Panc1 (cell line): ENCODE results near the gene C11orf24. TPM values are rescaled to one million over a fixed set of nuclear protein-coding genes. Genes with fewer than 3 reads are reported as not detected.
"Not testable (repeated sequence)": the region's sequence is repeated elsewhere in the genome, so short reads cannot be mapped to it uniquely, and the experiment has no call there.

Source experiments
- ATAC-seq: fragments of 200-7000 bp; cut with Tn5 transposase; 2 replicates; pipeline ENCODE4 v1.9.1; 2020; ENCODE audit warnings: mild to moderate bottlenecking, moderate library complexity
- BruUV-seq: library from RNA; stranded (reverse); fragments of 400-500 nt; replicated peaks from 2 replicates; lab custom pipeline; 2021; lab: Mats Ljungman, UMichigan
- CTCF ChIA-PET: fragments of 300-600 bp; sonication (Branson Sonifier 250); formaldehyde crosslinking; loops from one replicate; lab custom pipeline; 2022; ENCODE audit warnings: antibody characterized with exemption; lab: Charles Lee
- POLR2A ChIA-PET: fragments of 300-600 bp; sonication (Branson Sonifier 250); formaldehyde crosslinking; loops from one replicate; lab custom pipeline; 2022; ENCODE audit warnings: antibody characterized with exemption; lab: Charles Lee
- DNase-seq: peaks from one replicate; pipeline ENCODE4 v3.0.0-alpha.2; 2010; ENCODE audit warnings: low read depth, low spot score
- H3K27ac ChIP-seq: 2 replicates; pipeline ENCODE4 v1.5.1; 2011; ENCODE audit warnings: mild to moderate bottlenecking, low read length, inconsistent platforms
- H3K27me3 ChIP-seq: fragments of 200-500 bp; sonication (Bioruptor generic); 2 replicates; pipeline ENCODE4 v1.6.0; 2014; ENCODE audit warnings: low read length, inconsistent platforms; ENCODE audit not compliant: control insufficient read depth, insufficient read depth
- H3K36me3 ChIP-seq: fragments of 200-500 bp; sonication (Bioruptor generic); 2 replicates; pipeline ENCODE4 v1.5.1; 2014; ENCODE audit warnings: inconsistent platforms, mild to moderate bottlenecking, low read length, moderate library complexity; ENCODE audit not compliant: control insufficient read depth, insufficient read depth
- H3K4me1 ChIP-seq: 2 replicates; pipeline ENCODE4 v1.5.1; 2011; ENCODE audit warnings: inconsistent platforms, mild to moderate bottlenecking, low read length, moderate library complexity; ENCODE audit not compliant: control insufficient read depth, insufficient read depth
- H3K4me3 ChIP-seq, 2 experiments: 2 replicates each; pipeline ENCODE4 v1.5.1; 2011 to 2012; ENCODE audit warnings: low read depth in 2 of 2, low read length in 2 of 2, mild to moderate bottlenecking in 2 of 2, inconsistent platforms in 1 of 2, moderate library complexity in 1 of 2
- H3K9me3 ChIP-seq: fragments of 200-500 bp; sonication (Bioruptor generic); 2 replicates; pipeline ENCODE4 v1.5.1; 2014; ENCODE audit warnings: low read depth, mild to moderate bottlenecking, inconsistent platforms, low read length, moderate library complexity; ENCODE audit not compliant: control insufficient read depth, insufficient read depth
- POLR2AphosphoS5 ChIP-seq: IDR thresholded peaks from 2 replicates; pipeline ENCODE4 v1.6.1; 2012; ENCODE audit warnings: mild to moderate bottlenecking, low read depth, low read length, moderate library complexity
- REST ChIP-seq, 2 experiments: IDR thresholded peaks; 2 replicates each; pipeline ENCODE4 v1.6.1; 2011 to 2012; ENCODE audit warnings: low read depth in 2 of 2, control low read depth in 1 of 2, low read length in 1 of 2, mild to moderate bottlenecking in 1 of 2, moderate library complexity in 1 of 2; ENCODE audit not compliant: insufficient read depth in 1 of 2
- SIN3A ChIP-seq: IDR thresholded peaks from 2 replicates; pipeline ENCODE4 v1.6.1; 2012; ENCODE audit warnings: low read depth, mild to moderate bottlenecking, low read length, moderate library complexity, borderline replicate concordance; ENCODE audit not compliant: insufficient read depth
- TCF7L2 ChIP-seq: IDR thresholded peaks from 2 replicates; pipeline ENCODE4 v1.6.1; 2011; ENCODE audit warnings: mild to moderate bottlenecking, low read depth, low read length, inconsistent platforms
- in situ Hi-C: cut with HindIII; loops from 2 replicates; pipeline ENCODE4 v1.10.0; 2016; ENCODE audit warnings: low sequenced_read_pairs, low pct_unique_long_range_greater_than_20kb
- intact Hi-C: fragments of 100-400 bp; cut with micrococcal nuclease; formaldehyde crosslinking; loops from one replicate; pipeline ENCODE4 v1.10.0; 2022; ENCODE audit not compliant: unreplicated experiment
- total RNA-seq: library from RNA; stranded (reverse); gene quantifications from one replicate; pipeline ENCODE4 v1.2.1, GENCODE V29; 2021; ENCODE audit not compliant: unreplicated experiment
- TF ChIP-seq, protein P1 (sequence below): fragments of 450-650 bp; IDR thresholded peaks from 2 replicates; pipeline ENCODE4 v1.5.1; 2017; ENCODE audit warnings: mild to moderate bottlenecking

The C11orf24 gene
- total RNA-seq, 1 experiment from 2014 or later = 53.1 TPM

- Histone ChIP-seq H3K9me3 (no peaks in the 10 kb centered on the region), H3K4me1 (peaks cover 13% of the 10 kb centered on the region), H3K36me3 (no peaks in the 10 kb centered on the region), H3K27ac (no peak overlapping the region), H3K27me3 (no peaks in the 10 kb centered on the region), H3K4me3 (no peak overlapping the region)
- BruUV-seq = no TSS peak
- ChIA-PET CTCF (no interaction called here), POLR2A (no interaction called here)
- DNase-seq (no peak), ATAC-seq (no peak)
- in situ Hi-C loops (no loop called here), intact Hi-C loops (loop anchor here (10.0 kb wide), 1 partner anchor 190 kb away; no protein-coding TSS in a partner anchor)
- TF ChIP-seq, protein P1, sequence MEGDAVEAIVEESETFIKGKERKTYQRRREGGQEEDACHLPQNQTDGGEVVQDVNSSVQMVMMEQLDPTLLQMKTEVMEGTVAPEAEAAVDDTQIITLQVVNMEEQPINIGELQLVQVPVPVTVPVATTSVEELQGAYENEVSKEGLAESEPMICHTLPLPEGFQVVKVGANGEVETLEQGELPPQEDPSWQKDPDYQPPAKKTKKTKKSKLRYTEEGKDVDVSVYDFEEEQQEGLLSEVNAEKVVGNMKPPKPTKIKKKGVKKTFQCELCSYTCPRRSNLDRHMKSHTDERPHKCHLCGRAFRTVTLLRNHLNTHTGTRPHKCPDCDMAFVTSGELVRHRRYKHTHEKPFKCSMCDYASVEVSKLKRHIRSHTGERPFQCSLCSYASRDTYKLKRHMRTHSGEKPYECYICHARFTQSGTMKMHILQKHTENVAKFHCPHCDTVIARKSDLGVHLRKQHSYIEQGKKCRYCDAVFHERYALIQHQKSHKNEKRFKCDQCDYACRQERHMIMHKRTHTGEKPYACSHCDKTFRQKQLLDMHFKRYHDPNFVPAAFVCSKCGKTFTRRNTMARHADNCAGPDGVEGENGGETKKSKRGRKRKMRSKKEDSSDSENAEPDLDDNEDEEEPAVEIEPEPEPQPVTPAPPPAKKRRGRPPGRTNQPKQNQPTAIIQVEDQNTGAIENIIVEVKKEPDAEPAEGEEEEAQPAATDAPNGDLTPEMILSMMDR = no peak
- TF ChIP-seq TCF7L2 (no peak), POLR2AphosphoS5 (no peak), REST (IDR thresholded peaks at IDR 0.05; ENCODE audit: insufficient read depth in 1 of 2, low read depth in 2 of 2, low read length in 1 of 2) (no peak), SIN3A (no peak)
These were observed 17.4 kb downstream of the C11orf24 start for GRCh38 chr11:68254421-68254820.

DNA sequence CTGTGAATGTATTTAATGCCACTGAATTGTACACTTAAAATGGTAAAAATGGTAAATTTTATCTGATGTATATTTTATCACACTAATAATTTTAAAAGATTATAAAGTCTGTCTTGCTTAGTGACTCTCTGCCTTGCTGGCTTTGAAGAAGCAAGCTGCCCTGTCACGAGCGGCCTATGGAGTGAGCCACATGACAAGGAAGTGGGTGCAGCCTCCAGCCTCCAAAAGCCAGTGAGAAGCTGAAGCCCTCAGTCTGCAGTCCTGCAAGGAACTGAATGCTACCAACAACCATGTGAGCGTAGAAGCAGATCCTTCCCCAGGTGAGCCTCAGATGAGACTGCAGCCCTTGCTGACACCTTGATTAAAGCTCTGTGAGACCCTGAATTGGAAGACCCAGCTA, 20.0 kb downstream of the C11orf24 start:
- POLR2A ChIA-PET = no interaction called here
- DNase-seq (no peak), ATAC-seq (no peak)
- BruUV-seq = no TSS peak
- Histone ChIP-seq H3K36me3 (no peaks in the 10 kb centered on the region), H3K4me1 (peaks cover 7% of the 10 kb centered on the region), H3K27ac (no peak overlapping the region), H3K27me3 (no peaks in the 10 kb centered on the region), H3K9me3 (no peaks in the 10 kb centered on the region), H3K4me3 (no peak overlapping the region)
- in situ Hi-C loops (no loop called here), intact Hi-C loops (loop anchor here (10.0 kb wide), 1 partner anchor 193 kb away; no protein-coding TSS in a partner anchor)
- CTCF ChIA-PET = interaction anchor here (0.6 kb wide), 1 partner anchor 121 kb away, joined by 3 read pairs; no protein-coding TSS in a partner anchor
- TF ChIP-seq TCF7L2 = no peak
- TF ChIP-seq REST (IDR thresholded peaks at IDR 0.05; ENCODE audit: insufficient read depth in 1 of 2, low read depth in 2 of 2, low read length in 1 of 2) = no peak
- TF ChIP-seq POLR2AphosphoS5 = no peak
- TF ChIP-seq, protein P1 = no peak
- TF ChIP-seq SIN3A = no peak

GRCh38 chr11:68244912-68245311, 26.9 kb downstream of the C11orf24 start:
- H3K27ac ChIP-seq, DNase-seq, H3K36me3 ChIP-seq, intact Hi-C loops, H3K4me3 ChIP-seq, ATAC-seq, in situ Hi-C loops, H3K27me3 ChIP-seq, POLR2A ChIA-PET, H3K9me3 ChIP-seq, BruUV-seq, H3K4me1 ChIP-seq, CTCF ChIA-PET: not testable (repeated sequence)
